GM19328 (cell line): ENCODE results near the gene STK36.

Experiments used
- ATAC-seq: cut with Tn5 transposase; IDR thresholded peaks from one replicate; pipeline ENCODE4 v1.9.1; 2021; ENCODE audit warnings: mild to moderate bottlenecking, moderate library complexity; ENCODE audit not compliant: unreplicated experiment

STK36 gene, protein sequence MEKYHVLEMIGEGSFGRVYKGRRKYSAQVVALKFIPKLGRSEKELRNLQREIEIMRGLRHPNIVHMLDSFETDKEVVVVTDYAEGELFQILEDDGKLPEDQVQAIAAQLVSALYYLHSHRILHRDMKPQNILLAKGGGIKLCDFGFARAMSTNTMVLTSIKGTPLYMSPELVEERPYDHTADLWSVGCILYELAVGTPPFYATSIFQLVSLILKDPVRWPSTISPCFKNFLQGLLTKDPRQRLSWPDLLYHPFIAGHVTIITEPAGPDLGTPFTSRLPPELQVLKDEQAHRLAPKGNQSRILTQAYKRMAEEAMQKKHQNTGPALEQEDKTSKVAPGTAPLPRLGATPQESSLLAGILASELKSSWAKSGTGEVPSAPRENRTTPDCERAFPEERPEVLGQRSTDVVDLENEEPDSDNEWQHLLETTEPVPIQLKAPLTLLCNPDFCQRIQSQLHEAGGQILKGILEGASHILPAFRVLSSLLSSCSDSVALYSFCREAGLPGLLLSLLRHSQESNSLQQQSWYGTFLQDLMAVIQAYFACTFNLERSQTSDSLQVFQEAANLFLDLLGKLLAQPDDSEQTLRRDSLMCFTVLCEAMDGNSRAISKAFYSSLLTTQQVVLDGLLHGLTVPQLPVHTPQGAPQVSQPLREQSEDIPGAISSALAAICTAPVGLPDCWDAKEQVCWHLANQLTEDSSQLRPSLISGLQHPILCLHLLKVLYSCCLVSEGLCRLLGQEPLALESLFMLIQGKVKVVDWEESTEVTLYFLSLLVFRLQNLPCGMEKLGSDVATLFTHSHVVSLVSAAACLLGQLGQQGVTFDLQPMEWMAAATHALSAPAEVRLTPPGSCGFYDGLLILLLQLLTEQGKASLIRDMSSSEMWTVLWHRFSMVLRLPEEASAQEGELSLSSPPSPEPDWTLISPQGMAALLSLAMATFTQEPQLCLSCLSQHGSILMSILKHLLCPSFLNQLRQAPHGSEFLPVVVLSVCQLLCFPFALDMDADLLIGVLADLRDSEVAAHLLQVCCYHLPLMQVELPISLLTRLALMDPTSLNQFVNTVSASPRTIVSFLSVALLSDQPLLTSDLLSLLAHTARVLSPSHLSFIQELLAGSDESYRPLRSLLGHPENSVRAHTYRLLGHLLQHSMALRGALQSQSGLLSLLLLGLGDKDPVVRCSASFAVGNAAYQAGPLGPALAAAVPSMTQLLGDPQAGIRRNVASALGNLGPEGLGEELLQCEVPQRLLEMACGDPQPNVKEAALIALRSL (N-terminal part only)

DNA sequence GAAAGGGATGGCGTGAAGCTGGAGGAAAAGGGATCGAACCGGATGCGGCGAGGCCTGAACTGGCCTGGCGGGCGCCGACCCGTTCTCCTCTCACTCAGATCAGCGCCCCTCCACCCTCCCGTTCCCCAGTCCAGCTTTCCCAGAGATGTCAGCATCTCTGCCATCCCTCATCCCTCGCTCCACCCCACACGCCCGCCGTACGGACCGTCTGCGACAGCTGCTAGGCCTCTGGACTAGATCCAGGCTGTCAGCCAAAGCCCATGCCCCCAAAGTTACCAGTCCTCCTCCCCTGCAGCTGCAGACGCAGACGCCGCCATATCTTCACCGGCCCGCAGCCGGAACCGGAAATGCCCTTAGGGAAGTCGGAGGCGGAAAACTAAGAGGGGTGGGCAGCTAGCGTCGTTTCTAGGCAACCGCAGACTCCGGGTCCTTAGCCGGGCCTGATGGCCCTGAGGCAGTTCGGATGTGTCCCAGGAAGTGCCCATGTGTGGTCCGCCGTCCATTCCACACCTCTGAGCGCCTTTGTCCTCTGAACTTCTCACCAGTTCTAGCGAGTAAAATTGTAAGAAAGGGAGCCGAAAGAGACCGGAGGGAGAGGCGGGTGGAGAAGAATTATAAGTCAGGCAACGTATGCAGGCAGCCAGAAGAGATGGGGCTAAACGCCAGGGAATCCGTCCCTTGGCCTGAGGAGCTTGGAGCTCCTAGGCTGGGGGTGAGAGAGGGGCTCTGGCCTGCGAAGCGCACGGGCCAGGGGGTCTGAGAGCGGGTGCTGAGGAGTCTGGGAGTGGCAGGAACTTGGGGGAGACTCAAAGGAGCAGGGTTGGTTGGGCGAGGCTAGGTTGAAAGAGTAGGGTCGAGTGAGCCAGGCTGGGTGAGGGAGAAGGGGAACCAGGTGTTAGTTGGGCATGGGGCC is at the start of gene STK36, which contains the start of gene RNF25:
TSS of gene STK36 (plus strand) at position 433 of the 913 bp plus-strand sequence. CDS start 744 bp downstream, outside the sequence.
TSS of gene RNF25 (minus strand) at position 349 of the 913 bp plus-strand sequence. CDS start at position 317, 32 bp downstream.
- peak; percentile 98 for ATAC-seq

DNA sequence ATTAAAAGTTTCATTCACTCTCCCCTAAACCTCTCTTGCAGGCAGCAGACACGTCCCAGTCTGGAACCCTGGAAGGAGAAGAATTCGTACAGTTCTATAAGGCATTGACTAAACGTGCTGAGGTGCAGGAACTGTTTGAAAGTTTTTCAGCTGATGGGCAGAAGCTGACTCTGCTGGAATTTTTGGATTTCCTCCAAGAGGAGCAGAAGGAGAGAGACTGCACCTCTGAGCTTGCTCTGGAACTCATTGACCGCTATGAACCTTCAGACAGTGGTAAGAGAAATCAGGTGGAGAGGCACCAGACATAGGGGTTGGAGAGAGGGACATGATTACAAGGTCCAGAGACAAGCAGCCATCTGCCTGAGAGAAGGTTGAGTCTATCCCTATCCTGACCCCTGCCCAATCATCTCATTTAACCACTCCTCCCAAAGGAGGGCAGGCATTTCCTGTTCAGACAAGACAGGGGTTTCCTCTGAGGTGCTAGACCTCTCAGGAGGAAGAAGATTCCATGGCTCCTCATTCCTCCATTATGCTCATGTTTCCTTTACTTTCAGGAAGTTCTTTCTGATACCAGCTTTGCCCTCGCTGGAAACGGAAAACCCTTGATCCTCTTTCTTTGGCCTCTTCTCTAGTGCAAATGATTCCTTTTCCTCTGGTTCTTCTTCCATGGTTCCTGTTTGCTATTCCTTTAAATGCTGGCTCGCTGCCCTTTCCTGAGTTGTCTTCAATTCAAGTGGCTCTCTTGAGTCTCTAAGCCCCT is 49.1 kb upstream of the STK36 start:
- ATAC-seq, result no peak

- ATAC-seq, result no peak
Observed at GRCh38 chr2:218623366-218623705, 48.5 kb upstream of the STK36 start.

GRCh38 chr2:218626369-218626768 is 45.5 kb upstream of the STK36 start:
- no peak for ATAC-seq

- no peak for ATAC-seq
Observed at GRCh38 chr2:218627939-218628338, 43.9 kb upstream of the STK36 start.

DNA sequence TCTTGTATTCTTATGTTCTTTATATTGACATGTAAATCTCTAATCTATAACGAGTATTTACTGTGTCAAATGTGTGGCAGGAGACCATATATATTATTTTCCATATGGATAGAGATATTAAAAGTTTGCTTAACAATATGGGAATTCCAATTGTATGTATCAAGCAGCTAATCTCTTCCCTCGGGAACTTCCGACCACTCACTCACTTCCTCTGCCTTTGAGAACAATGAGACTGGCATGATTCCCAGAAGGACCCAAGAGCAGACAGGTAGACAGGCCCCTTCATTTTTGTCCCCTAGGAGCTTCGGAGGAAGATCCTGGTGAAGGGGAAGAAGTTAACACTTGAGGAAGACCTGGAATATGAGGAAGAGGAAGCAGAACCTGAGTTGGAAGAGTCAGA is 40.0 kb upstream of the STK36 start:
- ATAC-seq, result no peak

GRCh38 chr2:218635719-218636118 is 36.2 kb upstream of the STK36 start:
- ATAC-seq, result no peak

DNA sequence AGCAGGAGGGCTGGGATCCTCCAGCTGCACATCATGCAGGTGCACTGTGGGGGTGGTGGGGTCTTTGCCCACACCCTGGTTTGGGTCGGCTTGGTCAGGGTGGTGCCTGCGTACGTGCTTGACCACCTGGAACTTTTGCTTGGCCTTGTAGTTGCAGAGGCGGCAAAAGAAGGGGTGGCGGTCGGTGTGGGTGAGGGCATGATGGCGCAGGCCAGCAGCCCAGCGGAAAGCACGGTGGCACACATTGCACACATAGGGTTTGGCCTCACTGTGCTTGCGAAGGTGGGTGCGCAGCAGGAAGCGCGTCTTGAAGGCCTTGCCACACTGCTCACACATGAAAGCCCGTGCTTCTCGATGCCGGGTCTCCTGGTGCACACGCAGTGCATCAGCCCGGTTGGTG is 33.5 kb upstream of the STK36 start:
- no peak for ATAC-seq

DNA sequence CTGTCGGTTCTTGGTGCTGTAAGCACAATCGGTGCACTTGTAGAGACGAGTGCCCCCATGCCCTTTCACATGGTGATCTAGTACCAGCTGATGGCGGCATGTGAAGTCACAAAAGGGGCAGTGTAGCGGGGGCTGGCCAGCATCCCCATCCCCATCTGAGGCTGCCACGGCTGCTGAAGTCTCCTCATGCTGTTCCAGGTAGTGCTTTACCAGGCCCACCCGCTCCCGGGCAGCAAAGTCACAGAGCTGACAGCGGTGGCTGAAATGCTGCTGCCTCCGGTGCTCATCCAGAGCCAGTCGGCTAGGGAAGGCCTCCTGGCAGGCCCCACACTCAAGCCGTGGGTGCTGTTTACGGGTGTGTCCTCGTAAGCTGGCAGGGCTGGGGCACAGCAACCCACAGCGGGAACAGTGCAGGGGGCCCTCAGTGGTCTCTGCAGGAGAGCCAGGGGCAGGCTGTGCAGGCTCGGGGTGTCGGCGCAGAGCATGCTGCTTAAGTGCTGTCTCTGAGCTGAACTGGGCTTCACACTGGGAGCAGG is 29.7 kb upstream of the STK36 start:
- no peak for ATAC-seq

DNA sequence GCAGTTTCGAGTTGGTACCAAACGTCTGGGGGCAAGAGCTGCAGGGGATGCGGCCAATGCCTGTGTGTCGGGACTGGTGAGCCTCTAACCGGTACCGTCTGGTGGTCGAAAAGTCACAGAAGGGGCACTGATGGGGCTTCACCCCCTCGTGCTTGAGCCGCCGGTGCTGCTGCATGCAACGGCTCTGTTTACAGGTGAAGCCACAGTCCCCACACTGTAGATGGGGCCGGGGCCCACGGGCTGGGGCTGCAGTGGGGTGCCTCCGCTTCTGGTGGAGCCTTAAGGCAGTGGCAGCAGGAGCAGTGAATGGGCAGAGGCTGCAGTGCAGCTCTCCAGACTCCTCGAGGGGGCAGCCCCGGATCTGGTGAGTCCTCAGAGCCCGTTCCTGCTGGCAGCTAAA is 29.1 kb upstream of the STK36 start:
- no peak for ATAC-seq

DNA sequence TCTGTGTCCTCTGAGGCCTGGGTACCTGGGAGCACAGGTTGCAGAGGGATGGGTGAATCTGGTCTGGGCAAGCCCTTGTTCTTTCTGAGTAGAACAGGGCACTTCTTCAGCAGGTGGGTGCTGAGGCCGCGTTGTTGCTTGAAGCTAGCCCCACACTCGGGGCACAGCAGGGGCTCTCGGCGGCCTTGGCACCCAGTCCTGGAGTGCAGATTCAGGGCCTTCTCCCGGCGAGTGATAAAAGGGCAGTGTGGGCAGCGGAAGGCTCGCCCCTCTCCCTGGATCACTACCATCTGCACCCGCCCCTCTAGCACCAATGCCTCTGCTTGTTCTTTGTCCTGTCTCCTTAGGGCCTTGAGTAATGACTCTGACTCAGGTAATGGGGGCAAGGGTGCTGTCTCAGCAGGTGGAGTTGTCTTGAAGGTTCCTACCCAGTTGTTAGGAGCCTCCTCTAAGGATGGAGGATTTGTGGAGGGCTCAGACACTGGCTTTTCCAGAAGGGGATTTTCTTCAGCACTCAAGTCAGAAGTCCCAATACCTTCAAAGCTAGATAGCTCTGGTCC is 28.1 kb upstream of the STK36 start:
- no peak for ATAC-seq

DNA sequence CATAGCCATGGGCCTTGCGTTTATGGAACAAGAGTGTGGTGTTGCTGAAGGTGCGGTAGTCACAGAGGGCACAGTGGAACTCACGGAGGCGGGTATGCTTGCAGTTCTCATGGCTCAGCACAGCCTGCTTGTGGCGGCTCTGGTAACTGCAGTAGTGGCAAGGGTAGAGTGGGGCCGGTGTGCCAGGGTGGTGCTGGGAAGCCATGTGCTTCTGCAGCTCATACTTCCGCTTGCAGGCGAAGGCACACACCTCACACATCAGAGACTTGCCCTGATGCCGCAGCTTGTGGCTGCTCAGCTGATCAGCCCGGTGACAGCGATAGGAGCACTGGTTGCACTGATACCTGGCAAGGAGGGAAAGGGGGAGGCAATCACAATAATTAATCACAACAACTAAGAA is 27.2 kb upstream of the STK36 start:
- ATAC-seq, result no peak

DNA sequence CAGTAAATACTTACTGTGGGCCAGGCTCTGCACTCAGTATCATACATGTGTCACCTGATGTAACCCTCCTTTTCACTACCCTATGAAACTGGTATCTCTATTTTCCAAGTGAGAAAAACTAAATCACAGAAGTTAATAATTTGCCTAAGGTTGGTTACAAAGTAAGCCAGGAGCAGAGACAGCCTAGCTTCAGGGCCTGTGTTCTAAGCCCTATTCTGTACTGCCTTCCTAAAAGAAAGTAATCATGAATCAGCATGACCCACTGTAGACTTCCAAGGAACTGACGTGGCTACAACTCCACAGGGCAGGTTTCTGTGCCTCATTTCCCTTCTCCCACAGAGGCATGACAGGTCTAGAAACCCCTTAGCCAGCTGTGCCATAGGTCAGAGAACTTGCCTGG is 26.8 kb upstream of the STK36 start:
- no peak for ATAC-seq

- ATAC-seq, result no peak
Observed at GRCh38 chr2:218648088-218648786, 23.6 kb upstream of the STK36 start.

GRCh38 chr2:218648787-218649100 is 23.1 kb upstream of the STK36 start:
- no peak for ATAC-seq

DNA sequence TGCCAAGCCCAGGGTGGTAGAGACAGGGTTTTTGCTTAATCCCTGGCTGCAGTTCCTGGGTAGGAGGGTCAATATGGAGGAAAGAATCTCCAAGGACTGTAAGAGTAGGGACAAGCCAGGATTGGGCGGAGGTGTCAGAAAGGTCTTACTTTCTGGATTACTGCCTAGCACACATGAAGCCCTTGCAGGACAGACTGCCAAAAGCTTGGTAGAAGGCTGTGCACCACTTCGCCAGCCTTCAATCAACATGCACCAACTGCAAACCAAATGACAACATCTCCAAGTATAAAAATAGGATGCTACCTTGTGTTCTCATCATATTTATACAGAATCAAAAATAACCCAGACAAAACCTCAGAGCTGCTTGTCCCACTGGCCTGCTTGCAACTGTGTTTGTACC is 16.1 kb upstream of the STK36 start:
- no peak for ATAC-seq

DNA sequence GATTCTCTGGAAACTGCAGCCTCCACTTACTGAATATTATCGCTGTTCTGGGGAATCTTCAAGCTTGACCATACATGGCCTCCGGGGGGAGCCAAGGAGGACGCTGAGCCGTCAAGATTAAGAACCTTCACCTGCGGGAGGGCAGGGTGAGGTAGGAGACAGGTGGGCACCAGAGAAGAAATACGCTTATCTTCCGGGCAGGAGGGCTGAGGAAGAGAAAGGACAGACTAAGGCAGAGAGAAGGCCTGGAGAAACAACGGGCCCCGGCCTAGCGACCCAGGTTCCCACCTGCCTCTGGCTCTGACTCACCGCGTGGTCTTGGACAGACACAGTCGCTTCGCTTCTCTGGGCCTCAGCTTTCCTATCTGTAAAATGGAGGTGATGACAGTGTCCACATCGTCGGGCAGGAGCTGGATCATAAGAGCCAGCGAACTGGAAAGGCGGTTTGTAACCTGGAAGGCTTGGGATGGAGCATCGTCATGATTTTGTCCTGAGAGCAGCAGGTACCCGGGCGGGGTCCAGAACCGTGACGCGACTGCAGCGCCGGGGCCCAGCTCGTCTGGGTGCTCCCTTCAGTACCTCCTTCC is 13.1 kb upstream of the STK36 start:
- ATAC-seq, result peak; percentile 26
